ENCODE results near the gene PKLR.

Gene PKLR

DNA sequence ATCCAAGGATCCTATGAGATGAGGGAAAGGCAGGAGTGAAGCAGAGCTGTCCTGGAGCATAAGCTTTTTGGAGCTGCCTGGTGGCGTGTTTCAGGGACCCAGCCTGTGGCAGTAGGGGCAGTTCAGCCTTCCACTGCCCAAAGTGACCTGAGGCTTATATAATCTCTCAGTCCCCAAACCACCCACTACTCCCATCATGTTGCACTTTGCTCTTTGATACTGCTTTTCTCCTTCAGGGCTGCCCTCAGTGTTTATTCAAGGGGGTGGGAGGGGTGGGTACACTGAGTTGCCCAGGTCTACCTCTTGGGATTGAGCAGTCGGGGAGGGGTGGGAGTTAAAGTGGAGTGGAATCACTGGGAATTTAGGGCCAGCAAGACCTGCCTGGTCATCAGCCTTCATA, 14.7 kb downstream of the PKLR start:
- in situ Hi-C loops (cut with HindIII; ENCODE audit: low sequenced_read_pairs): no loop called here

DNA sequence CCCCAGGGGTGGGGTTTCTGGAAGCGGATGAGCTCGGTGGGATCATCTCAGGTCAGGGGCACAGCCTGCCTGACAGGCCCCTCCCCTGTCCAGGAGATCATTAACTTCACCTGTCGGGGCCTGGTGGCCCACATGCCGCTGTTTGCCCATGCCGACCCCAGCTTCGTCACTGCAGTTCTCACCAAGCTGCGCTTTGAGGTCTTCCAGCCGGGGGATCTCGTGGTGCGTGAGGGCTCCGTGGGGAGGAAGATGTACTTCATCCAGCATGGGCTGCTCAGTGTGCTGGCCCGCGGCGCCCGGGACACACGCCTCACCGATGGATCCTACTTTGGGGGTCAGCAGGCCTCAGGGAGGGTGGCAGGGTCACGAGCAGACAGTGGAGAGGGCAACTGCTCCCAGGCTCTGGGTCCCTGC, 15.6 kb downstream of the PKLR start:
- in situ Hi-C loops (cut with HindIII; ENCODE audit: low sequenced_read_pairs): no loop called here

GRCh38 chr1:155285063-155285462, 16.2 kb downstream of the PKLR start:
- in situ Hi-C loops (cut with HindIII; ENCODE audit: low sequenced_read_pairs): no loop called here

DNA sequence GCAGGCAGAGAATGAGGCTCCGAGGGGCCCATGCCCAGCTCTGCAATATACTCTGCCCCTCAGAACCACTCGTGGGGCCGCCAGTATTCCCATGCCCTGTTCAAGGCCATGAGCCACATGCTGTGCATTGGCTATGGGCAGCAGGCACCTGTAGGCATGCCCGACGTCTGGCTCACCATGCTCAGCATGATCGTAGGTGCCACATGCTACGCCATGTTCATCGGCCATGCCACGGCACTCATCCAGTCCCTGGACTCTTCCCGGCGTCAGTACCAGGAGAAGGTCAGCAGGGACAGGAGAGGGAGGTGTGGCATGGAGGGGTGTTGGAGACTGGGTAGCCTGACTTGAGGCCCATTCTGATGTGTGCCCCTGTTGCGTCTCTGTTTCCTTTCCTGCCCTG, 16.8 kb downstream of the PKLR start:
- in situ Hi-C loops (cut with HindIII; ENCODE audit: low sequenced_read_pairs): no loop called here

DNA sequence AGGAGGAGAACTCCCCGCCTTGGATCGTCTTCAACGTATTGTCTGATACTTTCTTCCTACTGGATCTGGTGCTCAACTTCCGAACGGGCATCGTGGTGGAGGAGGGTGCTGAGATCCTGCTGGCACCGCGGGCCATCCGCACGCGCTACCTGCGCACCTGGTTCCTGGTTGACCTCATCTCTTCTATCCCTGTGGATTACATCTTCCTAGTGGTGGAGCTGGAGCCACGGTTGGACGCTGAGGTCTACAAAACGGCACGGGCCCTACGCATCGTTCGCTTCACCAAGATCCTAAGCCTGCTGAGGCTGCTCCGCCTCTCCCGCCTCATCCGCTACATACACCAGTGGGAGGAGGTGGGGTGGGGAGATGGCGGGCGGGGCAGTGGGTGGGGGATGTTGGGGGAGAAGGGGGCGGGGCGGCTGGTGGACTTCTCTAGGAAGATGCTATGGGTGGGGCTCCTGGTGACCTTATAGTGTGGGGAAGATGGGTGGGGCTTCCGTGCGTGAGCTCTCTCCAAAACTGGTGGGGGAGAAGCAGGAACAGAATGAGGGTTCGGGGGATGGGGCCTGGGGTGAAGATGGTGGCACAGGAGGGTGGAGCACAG, 18.6 kb downstream of the PKLR start:
- in situ Hi-C loops (cut with HindIII; ENCODE audit: low sequenced_read_pairs): no loop called here

- in situ Hi-C loops (cut with HindIII; ENCODE audit: low sequenced_read_pairs): no loop called here
These were observed 22.0 kb downstream of the PKLR start for GRCh38 chr1:155279268-155279667.

DNA sequence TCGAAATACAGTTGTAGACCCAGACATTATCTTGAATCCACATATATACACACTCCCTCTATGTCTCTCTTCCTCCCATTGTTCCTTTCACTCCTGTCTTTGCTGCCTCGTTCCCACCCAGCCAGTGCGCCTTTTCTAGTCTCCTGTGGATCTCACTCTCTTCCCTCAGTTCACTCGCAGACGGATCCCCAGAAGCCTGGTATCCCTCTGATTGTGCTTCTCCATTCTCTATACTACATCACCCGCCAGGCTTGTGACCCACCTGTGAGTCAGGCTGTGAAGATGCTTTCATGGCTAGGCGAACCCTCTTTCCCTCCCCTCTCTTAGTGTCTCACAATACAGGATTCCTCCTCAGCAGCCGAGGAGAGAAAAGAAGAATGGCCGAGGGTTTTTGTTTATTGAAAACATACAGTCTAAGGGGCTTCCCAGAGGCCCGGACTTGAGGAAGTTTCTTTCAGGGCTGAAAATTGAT, 22.5 kb downstream of the PKLR start:
- in situ Hi-C loops (cut with HindIII; ENCODE audit: low sequenced_read_pairs): no loop called here

GRCh38 chr1:155277902-155278688, 23.1 kb downstream of the PKLR start:
- in situ Hi-C loops (cut with HindIII; ENCODE audit: low sequenced_read_pairs): no loop called here

- in situ Hi-C loops (cut with HindIII; ENCODE audit: low sequenced_read_pairs): no loop called here
These were observed 24.0 kb downstream of the PKLR start, which contains the start of gene HCN3 for GRCh38 chr1:155277070-155277901. Gene HCN3, plus strand, starts transcription at chr1:155277463. Its CDS starts 128 bp downstream, at chr1:155277591.

GRCh38 chr1:155273343-155274245, 27.6 kb downstream of the PKLR start, which contains the start of gene CLK2:
Gene CLK2, minus strand, starts transcription at chr1:155273504. Its CDS starts 2,527 bp downstream, at chr1:155270977.
- in situ Hi-C loops (cut with HindIII; ENCODE audit: low sequenced_read_pairs): loop anchor here (5.0 kb wide), 1 partner anchor 64 kb away; no protein-coding TSS in a partner anchor

DNA sequence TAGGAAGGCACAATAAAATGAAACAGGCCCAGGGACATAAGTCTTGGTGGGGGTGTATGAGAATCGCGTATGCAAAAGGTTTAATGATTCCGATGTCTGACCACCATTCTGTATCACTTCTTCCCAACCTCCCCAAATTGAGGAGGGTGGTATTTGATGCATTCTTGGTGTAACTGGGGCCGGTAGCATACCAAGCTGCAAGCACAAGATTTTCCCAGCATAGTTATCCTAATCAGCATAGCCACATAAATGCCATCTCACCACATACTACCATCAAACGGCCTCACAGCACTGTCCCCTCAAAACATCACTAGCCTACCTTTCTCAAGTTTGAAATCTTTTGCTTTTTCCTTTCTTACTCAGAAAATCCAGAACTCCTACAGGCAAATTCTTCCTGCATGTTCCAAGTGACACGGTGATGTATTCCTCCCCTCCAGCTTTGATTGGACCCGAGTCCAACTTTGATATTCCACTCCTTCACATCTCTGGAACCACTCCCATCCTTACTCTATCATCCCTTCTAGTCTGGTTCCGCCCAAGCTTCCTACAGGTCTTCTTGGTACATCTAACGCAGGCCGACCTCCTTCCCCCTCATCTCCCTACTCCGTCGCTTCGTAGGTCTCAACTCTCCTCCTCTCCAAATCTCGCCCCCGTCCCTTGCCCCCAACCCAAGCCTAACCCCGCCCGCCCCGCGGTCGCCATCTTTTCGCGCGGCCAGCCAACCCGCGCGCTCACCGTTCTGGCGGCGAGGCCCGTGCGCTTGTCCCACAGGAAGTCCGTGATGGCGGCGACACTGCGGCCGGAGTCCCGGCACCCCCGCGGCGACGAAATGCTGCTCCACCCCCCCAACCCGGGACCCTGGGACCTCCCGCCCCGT, 28.5 kb downstream of the PKLR start:
- in situ Hi-C loops (cut with HindIII; ENCODE audit: low sequenced_read_pairs): loop anchor here (5.0 kb wide), 1 partner anchor 65 kb away; no protein-coding TSS in a partner anchor

- in situ Hi-C loops (cut with HindIII; ENCODE audit: low sequenced_read_pairs): no loop called here
These were observed 31.9 kb downstream of the PKLR start for GRCh38 chr1:155269381-155269780.

DNA sequence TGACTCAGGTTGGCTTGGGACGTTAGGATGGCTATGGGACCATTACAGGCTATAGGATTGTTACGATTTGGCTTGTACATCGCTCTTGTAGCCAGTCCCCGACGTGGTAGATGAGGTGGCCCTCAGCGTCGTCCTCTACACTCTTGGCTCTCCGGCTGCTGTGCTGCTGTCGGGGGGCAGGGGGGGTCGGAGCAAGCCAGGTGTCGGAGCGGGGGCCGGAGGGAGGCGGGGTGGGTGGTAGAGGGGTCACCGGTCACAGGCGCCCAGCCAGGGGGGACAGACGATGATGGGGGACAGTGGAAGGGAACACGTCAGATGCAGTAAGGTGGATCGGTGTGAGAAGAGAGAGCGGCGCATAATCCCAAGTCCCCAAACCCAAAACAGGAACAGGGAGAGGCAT, 32.6 kb downstream of the PKLR start:
- in situ Hi-C loops (cut with HindIII; ENCODE audit: low sequenced_read_pairs): no loop called here

DNA sequence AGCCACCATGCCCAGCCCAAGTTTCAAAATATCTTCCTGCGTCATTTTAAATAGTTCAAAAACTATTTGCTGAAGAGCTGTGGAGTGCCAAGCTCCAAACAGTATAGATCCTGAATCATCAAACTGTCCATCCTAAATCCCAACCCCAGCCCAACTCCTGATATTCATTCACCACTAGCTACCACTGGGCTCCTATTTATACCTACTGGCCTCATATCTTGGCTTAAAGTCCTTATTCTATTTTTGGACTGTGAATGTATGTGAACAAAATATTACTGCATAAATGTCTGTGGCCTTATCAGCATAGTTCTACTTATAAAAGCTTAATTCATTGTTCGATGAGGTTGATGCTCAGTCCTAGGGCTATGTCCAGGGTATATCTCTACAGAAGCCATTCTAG, 33.9 kb downstream of the PKLR start:
- in situ Hi-C loops (cut with HindIII; ENCODE audit: low sequenced_read_pairs): no loop called here

DNA sequence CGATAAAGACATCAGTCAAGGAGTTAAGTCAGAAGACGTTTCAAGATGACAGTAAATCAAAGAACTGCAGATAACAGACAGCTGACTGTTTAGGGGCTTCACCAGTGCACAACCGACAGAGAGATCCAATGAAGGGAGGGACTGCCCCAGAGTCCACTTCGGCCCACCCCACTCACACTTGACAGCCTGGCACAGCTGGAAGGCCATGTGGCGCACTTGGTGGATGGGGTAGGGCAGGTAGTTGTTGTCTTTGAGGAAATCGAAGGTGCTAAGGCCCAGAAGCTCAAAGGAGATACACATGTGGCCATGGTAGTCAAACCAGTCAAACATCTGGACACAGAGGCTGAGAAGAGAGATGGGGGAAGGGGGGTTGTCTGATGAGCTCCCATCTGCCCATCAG, 34.7 kb downstream of the PKLR start:
- in situ Hi-C loops (cut with HindIII; ENCODE audit: low sequenced_read_pairs): no loop called here

DNA sequence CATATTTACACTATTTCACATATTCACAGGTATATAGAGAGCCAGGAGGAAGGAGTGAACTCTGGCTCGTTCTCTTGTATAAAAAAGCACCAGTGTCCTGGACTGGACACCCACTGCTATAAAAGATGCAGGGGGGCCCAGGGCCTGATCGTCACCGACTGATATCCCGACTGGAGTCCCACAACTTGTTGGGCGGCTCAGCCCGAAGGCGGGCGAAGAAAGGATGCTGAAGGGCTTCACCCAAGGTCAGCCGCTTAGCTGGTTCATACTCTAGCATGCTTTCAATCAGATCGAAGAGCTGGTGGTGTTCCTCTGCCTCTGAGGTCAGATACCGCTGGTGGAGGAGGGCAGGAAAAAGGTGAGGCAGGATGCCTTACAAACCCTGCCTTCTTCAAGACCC, 38.2 kb downstream of the PKLR start:
- in situ Hi-C loops (cut with HindIII; ENCODE audit: low sequenced_read_pairs): no loop called here

- in situ Hi-C loops (cut with HindIII; ENCODE audit: low sequenced_read_pairs): no loop called here
These were observed 39.2 kb downstream of the PKLR start, which contains the start of gene SCAMP3 for GRCh38 chr1:155261852-155262673. Gene SCAMP3, minus strand, starts transcription at chr1:155262360. Its CDS starts 209 bp downstream, at chr1:155262151.

DNA sequence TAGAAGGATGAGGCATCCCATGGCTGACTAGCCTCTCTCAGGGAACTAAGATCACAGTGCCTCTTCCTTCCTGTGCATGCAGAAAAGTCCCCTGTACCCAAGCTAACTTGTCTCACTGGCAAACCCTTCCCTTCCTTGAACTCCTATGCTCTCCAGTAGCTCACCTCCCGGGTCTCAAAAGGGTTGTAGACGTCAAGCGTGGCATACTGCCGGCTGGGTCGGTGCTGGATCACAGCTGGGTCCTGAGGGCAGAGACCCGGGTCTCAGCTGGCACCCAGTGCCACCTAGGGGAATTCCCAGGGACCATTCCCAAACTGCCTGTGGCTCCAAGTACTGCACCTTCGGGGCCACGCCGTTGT, 39.8 kb downstream of the PKLR start:
- in situ Hi-C loops (cut with HindIII; ENCODE audit: low sequenced_read_pairs): no loop called here

Measured in endothelial cell of hepatic sinusoid (primary cell).